ENCODE results near the gene RYR2. TPM values are rescaled to one million over a fixed set of nuclear protein-coding genes. Genes with fewer than 3 reads are reported as not detected.

Gene RYR2
- total and polyA plus RNA-seq, 12 donors = 43.1 to 1,252 (median 872) TPM

DNA sequence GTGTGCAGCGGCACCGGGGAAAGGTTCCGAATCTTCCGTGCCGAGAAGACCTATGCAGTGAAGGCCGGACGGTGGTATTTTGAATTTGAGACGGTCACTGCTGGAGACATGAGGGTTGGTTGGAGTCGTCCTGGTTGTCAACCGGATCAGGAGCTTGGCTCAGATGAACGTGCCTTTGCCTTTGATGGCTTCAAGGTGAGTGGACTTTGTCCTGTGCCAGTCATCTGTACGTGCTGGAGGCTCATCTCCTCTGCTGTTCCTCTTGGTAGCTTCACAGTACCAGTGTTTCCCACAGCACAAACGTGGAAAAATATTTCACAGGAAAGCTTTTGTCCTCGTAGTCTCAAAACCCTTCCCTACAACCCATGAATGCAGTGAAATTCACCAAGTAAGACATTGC, 524.6 kb downstream of the RYR2 start:
- ATAC-seq (peak in 1 of 8 donors; percentile 21), DNase-seq (no peak)
- Histone ChIP-seq H3K27me3 (no peaks in the 10 kb centered on the region), H3K9me3 (no peaks in the 10 kb centered on the region), H3K4me3 (no peak overlapping the region), H3K4me1 (peaks cover 0 to 22% (median 0%) of the 10 kb centered on the region in 9 donors), H3K27ac (no peak overlapping the region), H3K36me3 (peaks cover 0 to 37% (median 0%) of the 10 kb centered on the region in 9 donors)
- TF ChIP-seq, protein P1, sequence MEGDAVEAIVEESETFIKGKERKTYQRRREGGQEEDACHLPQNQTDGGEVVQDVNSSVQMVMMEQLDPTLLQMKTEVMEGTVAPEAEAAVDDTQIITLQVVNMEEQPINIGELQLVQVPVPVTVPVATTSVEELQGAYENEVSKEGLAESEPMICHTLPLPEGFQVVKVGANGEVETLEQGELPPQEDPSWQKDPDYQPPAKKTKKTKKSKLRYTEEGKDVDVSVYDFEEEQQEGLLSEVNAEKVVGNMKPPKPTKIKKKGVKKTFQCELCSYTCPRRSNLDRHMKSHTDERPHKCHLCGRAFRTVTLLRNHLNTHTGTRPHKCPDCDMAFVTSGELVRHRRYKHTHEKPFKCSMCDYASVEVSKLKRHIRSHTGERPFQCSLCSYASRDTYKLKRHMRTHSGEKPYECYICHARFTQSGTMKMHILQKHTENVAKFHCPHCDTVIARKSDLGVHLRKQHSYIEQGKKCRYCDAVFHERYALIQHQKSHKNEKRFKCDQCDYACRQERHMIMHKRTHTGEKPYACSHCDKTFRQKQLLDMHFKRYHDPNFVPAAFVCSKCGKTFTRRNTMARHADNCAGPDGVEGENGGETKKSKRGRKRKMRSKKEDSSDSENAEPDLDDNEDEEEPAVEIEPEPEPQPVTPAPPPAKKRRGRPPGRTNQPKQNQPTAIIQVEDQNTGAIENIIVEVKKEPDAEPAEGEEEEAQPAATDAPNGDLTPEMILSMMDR (IDR thresholded peaks at IDR 0.05) = no peak
- intact Hi-C loops (cut with DNase I) = loop anchor here in 1 of 10 donors (10.0 kb wide), 2 partner anchors 802 to 952 kb away; no protein-coding TSS in a partner anchor
- WGBS, 2 donors = 76 to 80% methylated on average over 14 of the region's 14 CpGs

DNA sequence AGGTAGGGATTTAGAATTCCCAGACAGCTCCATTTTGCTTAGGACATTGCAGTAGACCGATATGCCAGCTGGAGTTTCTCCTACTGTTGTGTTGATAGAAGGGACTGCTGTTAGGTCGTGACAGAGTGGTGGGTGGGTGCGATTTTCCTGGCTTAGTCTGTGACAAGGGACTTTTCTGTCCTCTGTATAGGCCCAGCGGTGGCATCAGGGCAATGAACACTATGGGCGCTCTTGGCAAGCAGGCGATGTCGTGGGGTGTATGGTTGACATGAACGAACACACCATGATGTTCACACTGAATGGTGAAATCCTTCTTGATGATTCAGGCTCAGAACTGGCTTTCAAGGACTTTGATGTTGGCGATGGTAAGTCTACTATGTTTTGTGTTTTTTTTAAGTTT, 527.0 kb downstream of the RYR2 start:
- ATAC-seq = peak in 3 of 8 donors; percentile 21 to 27 (median 27)
- intact Hi-C loops (cut with DNase I) = loop anchor here in 1 of 10 donors (10.0 kb wide), 2 partner anchors 804 to 954 kb away; no protein-coding TSS in a partner anchor

DNA sequence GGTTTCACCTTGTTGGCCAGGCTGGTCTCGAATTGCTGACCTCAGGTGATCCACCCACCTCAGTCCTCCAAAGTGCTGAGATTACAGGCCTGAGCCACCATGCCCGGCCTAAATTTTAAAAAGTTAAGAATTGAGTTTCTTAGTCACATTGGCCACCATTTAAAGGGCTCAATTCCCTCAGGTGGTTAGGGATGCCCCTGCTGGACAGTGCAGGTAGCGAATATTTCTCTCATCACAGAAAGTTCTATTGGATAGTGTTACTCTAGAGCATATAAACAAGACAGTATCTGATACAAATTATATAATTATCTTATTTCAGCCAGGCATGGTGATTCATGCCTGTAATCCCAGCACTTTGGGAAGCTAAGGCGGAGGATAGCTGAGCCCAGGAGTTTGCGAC, 528.5 kb downstream of the RYR2 start:
- peaks cover 0 to 8% (median 0%) of the 10 kb centered on the region in 9 donors for H3K4me1 ChIP-seq
- no peak overlapping the region for H3K27ac ChIP-seq
- peak in 1 of 8 donors; percentile 12 for ATAC-seq
- no peak overlapping the region for H3K4me3 ChIP-seq
- peaks cover 0 to 8% (median 0%) of the 10 kb centered on the region in 11 donors for H3K9me3 ChIP-seq
- H3K36me3 ChIP-seq = peaks cover 0 to 51% (median 0%) of the 10 kb centered on the region in 9 donors
- 88 to 94% methylated on average over 5 of the region's 5 CpGs for whole genome bisulfite sequencing, 2 donors
- TF ChIP-seq, protein P1 (IDR thresholded peaks at IDR 0.05) = peak in 1 of 9 donors; percentile 5
- intact Hi-C loops (cut with DNase I) = no loop called here
- DNase-seq = no peak
- no peaks in the 10 kb centered on the region for H3K27me3 ChIP-seq

More for the DNA sequence above, 527.0 kb downstream of the RYR2 start:
- WGBS, 2 donors = 63 to 69% methylated on average over 9 of the region's 9 CpGs
- Histone ChIP-seq H3K36me3 (peaks cover 0 to 48% (median 0%) of the 10 kb centered on the region in 9 donors), H3K4me1 (peaks cover 0 to 8% (median 0%) of the 10 kb centered on the region in 9 donors), H3K9me3 (no peaks in the 10 kb centered on the region), H3K4me3 (no peak overlapping the region), H3K27me3 (no peaks in the 10 kb centered on the region), H3K27ac (no peak overlapping the region)
- TF ChIP-seq, protein P1 (IDR thresholded peaks at IDR 0.05) = no peak
- DNase-seq = no peak

DNA sequence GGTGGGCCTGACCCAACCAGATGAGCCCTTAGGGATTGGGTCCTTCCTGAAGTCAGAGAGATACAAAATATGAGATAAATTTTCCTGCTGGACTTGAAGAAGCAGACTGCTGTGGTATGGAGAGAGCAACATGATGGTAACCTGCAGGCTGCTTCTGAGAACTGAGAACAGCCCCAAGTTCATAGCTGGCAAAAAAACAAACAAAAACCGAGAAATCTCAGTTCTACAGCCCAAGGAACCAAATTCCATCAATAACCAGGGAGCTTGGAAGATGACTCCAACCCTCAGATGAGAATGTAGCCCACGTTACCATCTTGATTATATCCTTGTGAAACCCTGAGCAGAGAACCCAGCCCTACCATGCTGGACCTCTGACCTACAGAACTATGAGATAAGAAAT, 532.6 kb downstream of the RYR2 start:
- Histone ChIP-seq H3K4me1 (no peaks in the 10 kb centered on the region), H3K4me3 (no peak overlapping the region), H3K36me3 (peaks cover 0 to 40% (median 0%) of the 10 kb centered on the region in 9 donors), H3K27me3 (no peaks in the 10 kb centered on the region), H3K9me3 (peaks cover 0 to 31% (median 0%) of the 10 kb centered on the region in 11 donors), H3K27ac (peak overlapping the region in 1 of 10 donors; percentile 5)
- DNase-seq (no peak), ATAC-seq (peak in 2 of 8 donors; percentile 2 to 6)
- WGBS, 2 donors = 53 to 64% methylated on average over 2 of the region's 2 CpGs
- TF ChIP-seq, protein P1 (IDR thresholded peaks at IDR 0.05) = no peak
- intact Hi-C loops (cut with DNase I) = no loop called here
